GM19043 (cell line): ENCODE measurements around the gene CAPS.
"Not testable (repeated sequence)": the region's sequence is repeated elsewhere in the genome, so short reads cannot be mapped to it uniquely, and the experiment has no call there.

Experiments
- ATAC-seq: cut with Tn5 transposase; IDR thresholded peaks from one replicate; pipeline ENCODE4 v1.9.1; 2021; ENCODE audit warnings: low read depth; ENCODE audit not compliant: unreplicated experiment

The CAPS gene

GRCh38 chr19:5953680-5954213 lies 39.7 kb downstream of the CAPS start:
- ATAC-seq, result no peak

GRCh38 chr19:5954293-5954692 lies 40.2 kb downstream of the CAPS start:
- no peak for ATAC-seq

DNA sequence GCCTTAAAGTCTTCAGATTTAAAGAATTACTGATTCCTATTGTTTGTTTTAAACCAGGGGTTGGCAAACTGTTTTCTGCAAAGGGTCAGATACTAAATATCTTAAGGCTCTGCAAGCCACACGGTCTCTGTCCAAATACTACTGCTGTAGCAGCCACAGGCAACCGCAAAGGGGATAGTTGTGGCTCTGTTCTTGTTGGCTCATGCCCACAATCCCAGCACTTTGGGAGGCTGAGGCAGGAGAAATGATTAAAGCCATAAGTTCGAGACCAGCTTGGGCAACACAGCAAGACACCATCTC lies 41.5 kb downstream of the CAPS start:
- ATAC-seq, result no peak

GRCh38 chr19:5956323-5956722 lies 42.3 kb downstream of the CAPS start:
- ATAC-seq, result no peak

DNA sequence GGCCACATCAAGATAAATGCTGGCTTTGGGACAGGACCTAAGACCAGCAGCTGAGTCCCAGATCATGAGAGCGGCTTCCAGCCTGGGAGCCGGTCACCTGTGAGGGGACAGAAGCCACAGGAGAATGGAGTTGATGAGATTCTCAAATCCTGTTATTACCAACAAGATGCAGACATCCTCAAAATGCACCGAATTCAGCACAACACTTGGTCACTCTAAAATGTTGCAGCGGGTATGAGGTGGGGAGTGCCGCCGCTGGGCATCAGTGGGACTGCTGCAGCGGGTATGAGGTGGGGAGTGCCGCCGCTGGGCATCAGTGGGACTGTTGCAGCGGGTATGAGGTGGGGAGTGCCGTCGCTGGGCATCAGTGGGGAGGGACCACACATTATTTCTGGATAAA lies 42.7 kb downstream of the CAPS start:
- no peak for ATAC-seq

GRCh38 chr19:5957170-5957569 lies 43.1 kb downstream of the CAPS start:
- no peak for ATAC-seq

DNA sequence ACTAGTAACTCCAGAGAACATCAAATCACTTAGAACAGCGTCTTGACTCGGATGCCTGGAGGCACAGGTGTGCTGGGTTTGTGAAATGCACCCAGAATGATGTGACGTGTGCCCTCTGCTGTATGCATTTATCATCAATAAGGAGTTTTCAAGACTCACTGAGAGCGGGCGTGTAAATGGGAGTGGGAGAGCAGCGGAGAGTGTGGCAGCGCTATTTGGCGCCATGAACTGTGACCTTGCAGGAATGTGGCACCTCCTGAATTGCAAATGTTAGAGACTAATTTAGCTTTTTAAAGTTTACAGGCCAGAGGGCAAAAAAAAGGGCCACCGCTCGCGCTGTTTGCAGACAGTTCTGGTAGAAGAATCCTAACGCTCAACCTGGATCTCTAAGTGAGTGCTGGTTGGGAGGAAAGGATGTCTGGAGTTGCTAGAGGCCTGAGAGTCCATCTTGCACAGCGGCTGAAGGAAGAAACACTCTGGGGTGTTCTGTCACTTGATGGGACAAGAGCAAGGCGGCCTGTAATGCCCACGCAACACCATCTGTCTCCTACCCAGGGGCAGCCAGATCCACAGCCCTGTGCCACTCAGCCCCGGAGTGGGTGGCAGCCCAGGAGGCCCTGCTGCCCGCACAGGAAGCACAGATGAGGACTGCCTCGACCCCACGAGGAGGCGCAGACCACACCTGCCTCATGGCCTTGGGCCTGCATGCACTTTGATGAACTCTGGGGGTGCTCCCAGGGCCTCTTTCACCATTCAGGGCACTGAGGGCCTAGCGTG lies 44.2 kb downstream of the CAPS start:
- ATAC-seq, result no peak

GRCh38 chr19:5958851-5959122 lies 44.7 kb downstream of the CAPS start:
- ATAC-seq, result no peak

- no peak for ATAC-seq
Observed at GRCh38 chr19:5959260-5960004, 45.4 kb downstream of the CAPS start.

GRCh38 chr19:5960005-5961001 lies 46.2 kb downstream of the CAPS start:
- no peak for ATAC-seq

- not testable (repeated sequence) for ATAC-seq
Observed at GRCh38 chr19:5961641-5961968, 47.6 kb downstream of the CAPS start.

DNA sequence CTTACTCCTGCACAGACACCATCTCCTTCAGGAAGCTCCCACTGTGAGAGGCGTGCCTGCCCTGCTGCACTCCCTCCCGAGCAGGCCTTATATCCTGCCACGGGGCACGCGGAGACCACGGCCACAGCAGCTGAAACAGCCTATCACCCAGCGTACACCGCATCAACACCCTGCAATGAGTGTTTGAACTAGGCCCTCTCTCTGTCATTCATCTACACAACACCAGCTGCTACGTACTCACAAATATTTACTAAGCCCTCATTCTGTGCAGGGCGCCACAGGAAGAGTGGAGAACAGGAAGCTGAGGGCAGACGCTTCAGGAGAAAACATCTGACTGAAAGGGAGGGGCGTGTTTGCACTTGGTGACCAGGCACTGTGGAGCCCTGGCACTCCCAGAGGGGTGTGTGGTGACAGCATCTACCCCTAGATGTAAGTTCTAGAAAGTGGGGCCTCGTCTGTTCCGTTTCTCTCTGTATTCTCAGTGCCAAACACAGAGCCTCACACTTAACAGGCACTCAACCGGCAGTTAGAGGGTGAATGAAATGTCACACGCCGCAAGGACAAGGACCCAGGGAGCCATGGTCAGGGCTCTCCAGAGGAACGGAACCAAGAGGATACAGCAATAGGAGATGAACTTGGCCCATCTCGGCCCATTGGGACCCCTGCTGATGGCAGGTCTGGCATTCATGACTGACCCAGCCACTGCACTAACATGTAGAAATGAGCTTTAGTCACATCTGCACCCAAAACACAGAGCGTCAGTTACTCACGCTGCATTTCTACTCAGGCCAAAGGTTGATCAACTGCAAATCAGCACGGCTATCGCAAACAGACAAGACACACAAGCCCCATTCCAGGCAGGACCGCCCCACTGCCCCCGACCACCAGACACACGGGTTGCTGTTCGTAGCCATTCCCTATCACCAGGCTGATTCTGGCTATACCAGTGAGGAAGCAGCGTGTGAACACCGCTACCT lies 48.2 kb downstream of the CAPS start:
- no peak for ATAC-seq

- not testable (repeated sequence) for ATAC-seq
Observed at GRCh38 chr19:5963259-5963658, 49.2 kb downstream of the CAPS start.

- ATAC-seq, result no peak
Observed at GRCh38 chr19:5963855-5964254, 49.8 kb downstream of the CAPS start.

DNA sequence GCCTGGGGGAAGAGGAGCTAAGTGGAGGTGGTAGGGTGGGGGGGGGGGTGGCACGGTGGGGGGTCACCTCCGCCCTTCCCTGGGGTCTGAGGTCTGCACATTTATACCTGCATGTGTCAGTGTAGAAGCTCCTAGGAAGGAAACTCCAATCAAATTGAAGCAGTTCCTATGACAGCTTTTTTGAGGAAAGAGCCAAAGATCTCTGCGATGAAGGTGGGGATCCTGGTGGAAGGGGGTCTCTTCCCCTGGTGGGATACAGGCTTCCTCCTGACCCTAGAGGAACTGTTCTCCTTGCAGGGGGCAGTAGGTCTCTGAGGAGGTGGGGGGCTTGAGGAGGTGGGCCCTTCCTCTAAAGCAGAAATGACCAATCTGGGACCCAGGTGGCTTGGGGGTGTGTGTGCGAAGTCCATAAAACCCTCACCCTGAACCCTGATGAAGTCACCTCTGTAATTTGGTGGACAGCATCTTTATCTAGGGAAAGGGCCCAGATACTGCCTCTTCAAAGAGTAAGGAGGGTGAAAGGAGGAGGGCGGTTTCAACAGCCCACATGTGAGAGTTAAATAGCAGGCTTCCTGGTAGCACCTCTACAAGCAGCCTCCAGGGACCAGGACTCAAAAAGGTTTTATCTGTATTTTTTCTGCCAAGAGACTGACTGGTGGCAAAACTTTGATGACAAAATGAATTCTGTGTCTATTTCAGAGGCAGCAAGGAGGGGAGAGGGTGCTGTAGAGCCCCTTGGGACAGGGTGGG lies 50.9 kb downstream of the CAPS start:
- ATAC-seq, result no peak
